Measurements from ENCODE around the gene PIK3R1.

Gene PIK3R1

GRCh38 chr5:68272289-68272688, 56.7 kb downstream of the PIK3R1 start:
- peak in 1 of 2 donors; percentile 58 for DNase-seq

GRCh38 chr5:68273717-68274409, 58.3 kb downstream of the PIK3R1 start:
- no peak for DNase-seq

DNA sequence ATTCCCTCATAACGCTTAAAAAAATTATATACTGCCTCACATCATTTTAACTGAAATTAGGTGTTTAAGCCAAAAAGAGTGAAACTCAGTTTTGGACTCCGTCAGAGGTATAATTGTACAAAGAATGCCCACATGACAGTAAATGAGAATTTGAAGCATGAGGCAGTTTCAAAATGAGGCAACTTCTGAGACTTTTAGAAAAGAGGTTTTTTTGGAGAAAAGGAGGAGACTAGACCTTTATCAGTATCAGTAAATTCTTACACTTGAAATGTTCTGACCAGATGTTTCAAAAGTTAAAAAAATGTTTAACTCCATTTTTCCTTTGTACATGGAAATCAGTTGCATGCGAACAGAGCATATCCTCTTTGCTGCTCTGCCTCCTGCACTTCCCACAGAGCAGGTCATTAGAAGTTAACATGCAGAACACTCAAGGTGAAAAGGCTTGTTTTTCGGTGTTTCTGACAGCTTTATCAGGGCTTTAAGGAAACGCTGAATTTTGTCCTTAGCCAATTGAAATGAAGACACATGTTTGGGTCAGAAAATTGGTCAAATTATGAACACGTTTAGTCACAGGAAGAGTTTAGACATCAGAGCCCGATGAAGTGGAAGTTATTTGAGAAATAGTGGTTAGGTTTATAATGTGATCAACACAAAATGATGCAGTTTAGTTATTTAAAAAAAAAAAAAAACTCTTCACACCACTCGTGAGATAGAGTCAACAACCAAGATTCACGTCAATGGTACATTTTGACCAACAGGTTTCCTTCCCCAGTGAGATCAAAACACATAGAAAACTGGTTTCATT, 59.5 kb downstream of the PIK3R1 start:
- DNase-seq, result no peak

DNA sequence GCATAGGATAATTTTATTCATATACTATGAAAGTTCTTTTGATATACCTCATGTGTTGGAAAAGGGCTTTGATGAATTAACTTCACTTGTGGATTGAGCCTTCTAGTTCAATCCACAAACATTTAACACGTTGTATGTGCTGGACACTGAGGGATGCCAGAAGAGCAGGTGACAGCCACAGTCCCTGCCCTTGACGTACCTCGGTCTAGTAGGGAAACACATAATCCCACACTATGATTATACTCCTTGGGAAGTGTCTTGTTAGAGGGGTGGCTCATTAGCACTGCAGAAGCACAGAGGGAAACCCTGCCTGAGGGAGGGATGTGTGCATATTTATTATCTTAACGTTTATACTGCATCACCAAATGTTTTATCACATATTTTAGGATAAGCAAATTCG, 61.2 kb downstream of the PIK3R1 start:
- DNase-seq, result no peak

DNA sequence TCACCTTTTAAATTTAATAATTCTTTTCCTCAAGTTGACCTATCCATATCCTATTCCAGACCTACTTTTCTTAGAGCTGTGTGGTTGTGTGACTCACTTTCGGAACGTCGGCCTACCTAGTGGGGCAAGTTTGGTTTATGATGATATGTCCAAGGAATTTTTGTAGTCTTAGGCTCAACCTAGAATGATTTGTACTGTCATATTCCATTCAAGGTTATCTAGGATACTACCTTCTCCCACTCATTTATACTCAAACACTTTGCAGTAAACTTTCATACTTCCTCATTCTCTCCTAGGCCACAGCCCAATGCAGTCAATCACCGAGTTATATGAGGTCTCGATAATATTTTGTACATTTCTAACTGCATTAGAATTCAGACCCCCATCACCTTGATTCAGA, 61.9 kb downstream of the PIK3R1 start:
- no peak for DNase-seq

DNA sequence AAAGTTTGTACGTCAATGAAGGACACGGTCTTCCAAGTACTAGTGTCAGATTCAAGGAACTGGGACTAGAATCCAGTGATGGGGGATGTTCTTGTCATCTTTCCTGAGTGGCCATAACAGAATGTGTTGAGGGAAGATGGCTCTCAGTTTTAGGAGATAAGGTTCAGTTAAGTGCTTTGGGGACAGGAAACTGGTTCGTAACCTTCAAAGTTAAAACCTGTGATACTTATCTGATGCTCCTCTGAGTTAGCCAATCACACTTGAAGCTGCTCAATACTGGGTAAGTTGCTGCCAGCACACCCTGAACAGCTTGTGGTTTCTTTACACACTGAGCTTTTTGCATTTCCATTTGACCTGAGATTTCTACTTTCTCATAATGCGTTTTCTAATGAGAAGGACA, 64.4 kb downstream of the PIK3R1 start:
- DNase-seq, result no peak

- no peak for DNase-seq
Observed at GRCh38 chr5:68282001-68282400, 66.4 kb downstream of the PIK3R1 start.

DNA sequence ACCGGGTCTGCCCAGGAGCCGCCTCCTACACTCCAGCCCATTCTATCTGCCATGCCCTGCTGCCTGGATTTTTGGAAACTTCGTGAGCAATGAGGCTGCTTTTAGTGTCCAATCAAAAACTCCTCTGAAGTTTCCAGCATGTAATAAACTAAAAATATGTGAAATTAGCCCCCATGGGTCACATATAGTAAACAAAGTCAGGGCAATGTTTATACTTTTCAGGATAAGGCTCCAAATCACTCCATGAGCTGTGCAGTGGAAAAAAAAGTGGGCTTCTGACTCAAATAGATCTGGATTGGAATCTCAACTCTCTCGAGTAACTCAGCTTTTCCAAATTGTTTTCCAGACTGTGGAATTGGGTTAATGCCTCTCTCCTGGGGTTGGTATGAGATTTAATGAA, 68.2 kb downstream of the PIK3R1 start:
- no peak for DNase-seq

GRCh38 chr5:68285075-68285840, 69.7 kb downstream of the PIK3R1 start:
- DNase-seq, result no peak

- peak in 1 of 2 donors; percentile 81 for DNase-seq
Observed at GRCh38 chr5:68285851-68286611, 70.5 kb downstream of the PIK3R1 start.

DNA sequence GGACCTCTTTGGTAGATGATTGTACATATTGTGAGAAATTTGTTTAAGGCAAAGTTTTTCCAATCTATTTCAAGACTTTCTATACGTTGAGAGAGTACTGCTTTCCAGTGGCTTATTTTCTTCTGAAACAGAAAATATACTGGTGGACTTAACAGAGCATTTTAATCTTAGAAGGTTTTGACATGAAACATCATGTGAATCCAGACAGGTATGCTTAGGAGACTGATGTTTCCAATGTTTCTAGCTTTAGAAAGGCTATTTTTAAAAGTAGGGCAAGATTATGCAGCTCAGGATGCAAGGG, 71.0 kb downstream of the PIK3R1 start:
- DNase-seq, result no peak

- no peak for DNase-seq
Observed at GRCh38 chr5:68287631-68287975, 72.0 kb downstream of the PIK3R1 start.

DNA sequence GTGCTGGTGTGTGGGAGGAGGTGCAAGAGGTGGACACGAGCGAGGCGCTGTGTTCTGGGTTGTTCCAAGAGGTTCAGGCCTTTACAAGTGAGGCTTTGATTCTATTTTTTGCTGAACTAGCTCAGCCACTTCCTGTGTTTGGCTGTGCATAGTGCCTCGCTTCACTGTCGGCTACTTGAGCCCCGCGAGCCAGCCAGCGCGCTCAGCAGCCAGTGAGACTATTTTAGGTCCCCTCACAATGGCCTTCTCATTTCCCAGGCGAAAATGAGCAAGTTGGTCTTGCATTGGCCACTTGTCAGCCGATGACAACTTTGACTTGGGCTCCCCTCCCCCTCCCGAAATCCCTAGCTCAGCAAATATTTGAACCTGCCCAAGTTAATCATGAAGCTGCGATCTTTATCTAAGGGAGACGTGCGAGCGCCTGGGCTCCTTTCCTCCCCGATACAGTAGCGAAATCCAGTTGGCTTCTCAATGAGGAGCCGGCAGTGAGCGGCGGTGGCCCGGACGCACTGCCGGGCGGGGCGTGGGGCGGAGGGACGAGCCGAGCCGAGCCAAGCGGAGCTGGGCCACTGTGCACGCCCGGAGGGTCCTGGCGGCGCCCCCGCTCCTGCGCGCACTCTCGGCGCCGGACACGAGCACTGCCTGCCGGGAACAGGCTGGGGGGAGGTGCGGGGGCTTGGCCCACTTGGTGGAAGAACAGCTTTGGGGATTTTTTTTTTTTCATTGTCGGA, 72.6 kb downstream of the PIK3R1 start:
- DNase-seq, result peak; percentile 82 to 87

DNA sequence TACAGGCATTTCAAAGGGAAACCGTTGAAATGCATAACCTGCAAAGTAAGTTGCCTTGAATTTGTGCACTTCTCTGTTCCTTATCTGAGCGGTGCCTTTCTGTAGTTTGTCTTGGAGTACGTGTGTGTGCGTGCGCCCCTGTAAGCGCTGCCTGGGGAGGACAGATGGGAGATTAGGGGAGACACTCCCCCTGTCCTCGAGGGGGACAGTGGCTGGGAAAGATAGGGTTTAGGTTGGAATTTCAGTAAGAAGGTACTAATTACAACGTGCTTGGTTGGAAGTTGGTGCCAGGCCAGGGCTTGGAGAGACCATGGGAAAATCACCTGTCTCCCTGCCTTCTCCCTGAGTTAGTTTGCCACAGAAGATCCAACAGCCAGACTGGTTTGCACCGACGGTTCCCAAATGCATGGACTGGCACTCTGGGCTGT, 73.2 kb downstream of the PIK3R1 start:
- peak; percentile 36 to 54 for DNase-seq

DNA sequence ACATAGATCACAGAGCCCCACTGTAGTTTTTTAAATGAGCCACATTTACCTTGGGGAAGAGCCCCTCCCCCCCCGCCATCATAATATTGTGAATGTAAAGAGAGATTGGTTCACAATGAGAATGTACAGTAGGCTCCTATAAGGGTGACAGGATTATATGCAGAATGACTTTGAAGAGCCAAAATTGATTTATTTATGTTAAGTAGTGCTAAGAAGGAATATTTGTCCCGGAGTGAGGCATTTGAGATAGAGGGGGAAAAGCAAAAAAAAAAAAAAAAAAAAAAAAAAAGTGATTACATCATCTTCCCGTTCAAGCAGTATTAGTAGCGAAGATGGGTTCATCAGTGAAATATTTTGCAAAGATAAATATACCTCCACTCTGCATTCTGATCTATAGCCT, 73.9 kb downstream of the PIK3R1 start:
- no peak for DNase-seq

DNA sequence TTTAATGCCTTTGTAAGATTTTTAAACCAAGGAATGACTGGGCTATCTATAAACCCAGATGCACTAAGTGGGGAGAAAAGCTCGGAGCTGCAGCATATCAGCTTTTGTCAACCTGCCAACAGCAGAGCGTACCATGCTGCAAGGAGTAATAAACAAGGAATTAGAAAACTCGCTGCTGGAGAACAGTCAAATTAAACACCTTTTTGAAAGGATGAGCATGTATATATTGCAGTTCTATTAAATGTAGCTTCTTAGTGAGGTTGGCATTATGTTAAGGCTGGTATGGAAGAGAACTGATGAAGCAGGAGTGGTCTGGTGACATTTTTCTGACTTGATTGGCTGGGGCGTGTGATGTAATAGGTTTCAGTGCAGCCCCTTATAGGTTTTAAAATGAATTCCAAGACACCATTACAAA, 74.7 kb downstream of the PIK3R1 start:
- peak; percentile 17 to 83 for DNase-seq

DNA sequence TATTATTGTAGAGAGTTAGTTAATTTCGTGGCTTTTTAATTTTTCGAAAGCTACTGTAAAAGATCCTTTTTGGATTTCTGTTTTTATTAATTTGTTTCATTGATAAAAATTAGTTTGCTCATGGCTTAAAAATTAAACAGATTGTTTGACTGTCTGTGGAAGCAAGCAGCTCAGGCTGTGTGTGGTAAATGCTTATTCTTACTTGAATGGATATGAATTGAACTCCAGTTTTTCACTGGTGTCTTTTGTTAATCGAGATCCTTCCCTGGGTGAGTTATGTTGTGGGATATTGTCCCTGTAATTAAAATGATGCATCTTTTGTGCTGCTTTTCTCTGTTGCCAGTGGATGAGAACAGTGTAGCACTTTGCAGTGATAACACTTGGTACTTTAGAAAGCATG, 75.3 kb downstream of the PIK3R1 start:
- no peak for DNase-seq

DNA sequence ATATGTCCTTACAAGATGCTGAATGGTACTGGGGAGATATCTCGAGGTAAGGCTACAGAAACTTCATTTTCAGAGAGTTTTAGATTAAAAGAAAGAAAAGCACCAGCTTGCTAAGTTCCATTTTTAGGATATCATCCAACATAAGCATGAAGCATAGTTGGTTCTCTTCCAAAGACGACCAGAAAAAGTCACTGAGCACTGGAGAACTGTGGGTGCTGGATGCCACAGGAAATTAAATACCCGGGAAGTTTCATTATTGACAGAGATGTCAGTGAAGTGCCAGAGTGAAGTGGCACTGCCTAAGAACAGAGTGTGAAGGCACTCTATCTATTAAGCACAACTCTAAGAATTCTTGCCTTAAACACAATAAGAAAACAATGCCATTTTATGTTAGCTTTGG, 76.8 kb downstream of the PIK3R1 start:
- DNase-seq, result no peak

GRCh38 chr5:68295772-68296171, 80.2 kb downstream of the PIK3R1 start:
- DNase-seq, result no peak

- DNase-seq, result no peak
Observed at GRCh38 chr5:68296895-68297294, 81.3 kb downstream of the PIK3R1 start.

DNA sequence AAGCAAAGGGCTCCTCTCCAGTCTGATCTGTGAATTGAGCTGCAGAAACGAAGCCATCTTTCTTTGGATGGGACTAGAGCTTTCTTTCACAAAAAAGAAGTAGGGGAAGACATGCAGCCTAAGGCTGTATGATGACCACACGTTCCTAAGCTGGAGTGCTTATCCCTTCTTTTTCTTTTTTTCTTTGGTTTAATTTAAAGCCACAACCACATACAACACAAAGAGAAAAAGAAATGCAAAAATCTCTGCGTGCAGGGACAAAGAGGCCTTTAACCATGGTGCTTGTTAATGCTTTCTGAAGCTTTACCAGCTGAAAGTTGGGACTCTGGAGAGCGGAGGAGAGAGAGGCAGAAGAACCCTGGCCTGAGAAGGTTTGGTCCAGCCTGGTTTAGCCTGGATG, 82.1 kb downstream of the PIK3R1 start:
- no peak for DNase-seq

- DNase-seq, result no peak
Observed at GRCh38 chr5:68298479-68298878, 82.9 kb downstream of the PIK3R1 start.
